ENCODE data around the gene RAB20.

Gene RAB20

GRCh38 chr13:110563463-110563774, 1.9 kb upstream of the RAB20 start:
- TF ChIP-seq FOXM1 (IDR thresholded peaks at IDR 0.05; ENCODE audit: borderline replicate concordance, low read depth) = no peak
- TF ChIP-seq REST (IDR thresholded peaks at IDR 0.05; ENCODE audit: low read depth) = no peak
- no peak for TF ChIP-seq CEBPB (IDR thresholded peaks at IDR 0.05)
- TF ChIP-seq TEAD4 (IDR thresholded peaks at IDR 0.05) = no peak
- TF ChIP-seq ZBTB7A (IDR thresholded peaks at IDR 0.05; ENCODE audit: low read depth) = no peak
- no peak for TF ChIP-seq EP300 (IDR thresholded peaks at IDR 0.05; ENCODE audit: borderline replicate concordance)
- TF ChIP-seq TCF12 (IDR thresholded peaks at IDR 0.05; ENCODE audit: low read depth) = no peak
- TF ChIP-seq EGR1 (IDR thresholded peaks at IDR 0.05) = no peak
- TF ChIP-seq, protein P1, sequence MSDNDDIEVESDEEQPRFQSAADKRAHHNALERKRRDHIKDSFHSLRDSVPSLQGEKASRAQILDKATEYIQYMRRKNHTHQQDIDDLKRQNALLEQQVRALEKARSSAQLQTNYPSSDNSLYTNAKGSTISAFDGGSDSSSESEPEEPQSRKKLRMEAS (IDR thresholded peaks at IDR 0.05) = no peak
- TF ChIP-seq YY1 (IDR thresholded peaks at IDR 0.05; ENCODE audit: low read depth) = no peak
- TF ChIP-seq NFIC (IDR thresholded peaks at IDR 0.05) = no peak
- no peak for TF ChIP-seq RAD21 (IDR thresholded peaks at IDR 0.05; ENCODE audit: low read depth)

GRCh38 chr13:110562696-110563462, 1.4 kb upstream of the RAB20 start:
- no peak for TF ChIP-seq FOXM1 (IDR thresholded peaks at IDR 0.05; ENCODE audit: borderline replicate concordance, low read depth)
- peak; percentile 35; the same call in 1 of the 2 replicates for TF ChIP-seq CEBPB (IDR thresholded peaks at IDR 0.05)

GRCh38 chr13:110562036-110562597, 595 bp upstream of the RAB20 start:
- TF ChIP-seq EGR1 (IDR thresholded peaks at IDR 0.05) (no peak), CREB1 (IDR thresholded peaks at IDR 0.05; ENCODE audit: low read depth) (no peak), TCF12 (IDR thresholded peaks at IDR 0.05; ENCODE audit: low read depth) (no peak), ZBTB7A (IDR thresholded peaks at IDR 0.05; ENCODE audit: low read depth) (no peak), TEAD4 (IDR thresholded peaks at IDR 0.05) (no peak), REST (IDR thresholded peaks at IDR 0.05; ENCODE audit: low read depth) (no peak)
- TF ChIP-seq, protein P1 (IDR thresholded peaks at IDR 0.05) = no peak

DNA sequence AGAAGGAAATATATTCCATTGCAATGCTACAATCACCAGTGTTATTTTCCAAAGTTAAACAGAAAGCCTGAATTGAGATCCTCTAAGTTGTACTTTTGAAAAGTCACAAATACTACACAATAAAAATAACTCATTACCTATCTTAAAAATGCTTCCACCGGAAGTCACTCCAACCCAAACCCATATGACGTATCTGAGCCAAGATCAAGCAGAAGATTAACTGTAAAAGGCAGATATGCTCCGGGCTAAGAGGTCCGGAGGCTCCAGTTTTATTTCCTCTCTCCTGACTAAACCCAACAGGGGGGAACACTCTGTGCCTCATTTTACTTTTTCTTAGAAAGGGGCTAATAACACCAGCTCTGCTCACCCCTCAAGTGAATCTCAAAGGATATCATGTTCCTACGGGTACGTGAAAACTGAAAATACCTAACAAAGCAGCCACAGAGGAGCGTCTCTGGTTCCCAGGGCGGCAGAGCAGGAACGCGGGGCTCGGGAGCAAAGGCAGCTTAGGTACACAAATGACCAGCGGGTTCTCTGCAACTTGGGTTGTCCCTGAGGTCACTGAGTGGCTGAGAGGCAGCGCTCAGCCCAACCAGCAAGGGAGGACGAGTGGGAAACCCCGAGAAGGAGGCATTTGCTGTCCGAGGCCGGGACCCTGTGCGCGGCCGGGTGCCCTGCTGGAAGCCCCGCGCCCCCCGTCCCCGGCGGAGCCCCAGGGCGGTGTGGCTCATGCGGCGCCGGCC, 750 bp downstream of the RAB20 start:
- TF ChIP-seq EGR1 (IDR thresholded peaks at IDR 0.05) (no peak), YY1 (IDR thresholded peaks at IDR 0.05; ENCODE audit: low read depth) (no peak), FOXM1 (IDR thresholded peaks at IDR 0.05; ENCODE audit: borderline replicate concordance, low read depth) (no peak), ZBTB7A (IDR thresholded peaks at IDR 0.05; ENCODE audit: low read depth) (0 out of 2 replicates have a peak, but pooled peaks have one; percentile 54)

DNA sequence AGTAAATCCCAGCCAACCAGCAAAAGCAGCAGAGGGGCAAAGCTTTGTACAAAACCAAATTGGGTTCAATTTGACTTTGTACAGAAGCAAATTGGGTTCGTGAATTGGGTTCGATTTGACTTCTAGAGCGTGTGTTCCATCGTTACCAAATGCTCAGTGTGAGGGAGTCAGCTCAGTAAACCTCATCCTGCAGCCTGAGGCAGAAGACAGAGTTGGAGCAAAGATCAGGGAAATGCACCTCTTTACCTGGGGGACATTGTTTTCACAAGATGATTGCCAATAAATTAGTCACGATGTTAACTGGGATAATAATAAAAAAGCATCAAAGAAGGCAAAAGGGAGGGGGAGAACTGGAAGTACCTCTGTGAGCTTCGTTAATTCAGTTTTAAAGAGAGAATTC, 1.5 kb downstream of the RAB20 start:
- TF ChIP-seq CREB1 (IDR thresholded peaks at IDR 0.05; ENCODE audit: low read depth) = no peak
- TF ChIP-seq, protein P1 (IDR thresholded peaks at IDR 0.05) = no peak
- no peak for TF ChIP-seq TCF12 (IDR thresholded peaks at IDR 0.05; ENCODE audit: low read depth)
- no peak for TF ChIP-seq CEBPB (IDR thresholded peaks at IDR 0.05)
- TF ChIP-seq REST (IDR thresholded peaks at IDR 0.05; ENCODE audit: low read depth) = no peak
- TF ChIP-seq EGR1 (IDR thresholded peaks at IDR 0.05) = no peak
- TF ChIP-seq FOXM1 (IDR thresholded peaks at IDR 0.05; ENCODE audit: borderline replicate concordance, low read depth) = no peak
- TF ChIP-seq YY1 (IDR thresholded peaks at IDR 0.05; ENCODE audit: low read depth) = no peak
- TF ChIP-seq RAD21 (IDR thresholded peaks at IDR 0.05; ENCODE audit: low read depth) = no peak
- TF ChIP-seq EP300 (IDR thresholded peaks at IDR 0.05; ENCODE audit: borderline replicate concordance) = no peak
- TF ChIP-seq NFIC (IDR thresholded peaks at IDR 0.05) = no peak

All from Ishikawa (cell line).